GM12873 (cell line): ENCODE data around the gene CKS1B.

Experiments used
- TF ChIP-seq, protein P1 (sequence below): IDR thresholded peaks from 2 replicates; pipeline ENCODE4 v1.5.1; 2012; ENCODE audit warnings: low read depth, mild to moderate bottlenecking, moderate library complexity, low read length, control low read depth; ENCODE audit not compliant: insufficient read depth; ENCODE audit errors: missing control alignments

The CKS1B gene

DNA sequence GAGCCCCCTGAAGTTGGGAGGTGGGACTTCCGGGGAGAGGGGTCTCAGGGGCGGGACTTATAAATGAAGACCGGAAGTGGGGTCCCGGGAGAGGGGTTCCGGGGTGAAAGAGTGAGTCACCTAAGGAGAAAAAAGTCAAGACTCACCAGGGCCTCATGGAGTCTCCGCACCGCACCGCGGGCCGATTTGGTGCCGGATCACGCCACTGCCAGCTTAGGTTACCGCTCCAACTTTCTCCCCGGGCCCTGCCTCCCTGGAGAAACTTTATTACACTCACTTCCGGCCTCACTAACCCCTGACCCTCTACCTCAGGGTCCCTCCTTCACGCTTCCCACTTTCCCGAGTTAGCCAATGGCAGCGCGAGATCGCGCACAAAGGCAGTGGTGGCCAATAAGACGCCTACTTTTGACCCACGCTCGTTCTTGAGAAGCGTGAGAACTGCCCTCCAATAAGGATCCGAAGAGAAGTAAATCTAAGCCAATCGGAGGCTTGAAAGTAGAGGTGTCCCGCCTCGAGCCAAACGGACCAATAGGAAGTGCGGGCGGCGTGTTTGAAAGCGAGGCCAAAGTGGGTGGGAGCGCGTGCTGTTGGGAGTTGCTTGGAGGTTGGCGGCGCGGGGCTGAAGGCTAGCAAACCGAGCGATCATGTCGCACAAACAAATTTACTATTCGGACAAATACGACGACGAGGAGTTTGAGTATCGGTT, at the start of gene CKS1B:
Gene CKS1B, plus strand, starts transcription at position 580 of the 706 bp plus-strand sequence. Its CDS starts 65 bp downstream, at position 645.
- TF ChIP-seq, protein P1, sequence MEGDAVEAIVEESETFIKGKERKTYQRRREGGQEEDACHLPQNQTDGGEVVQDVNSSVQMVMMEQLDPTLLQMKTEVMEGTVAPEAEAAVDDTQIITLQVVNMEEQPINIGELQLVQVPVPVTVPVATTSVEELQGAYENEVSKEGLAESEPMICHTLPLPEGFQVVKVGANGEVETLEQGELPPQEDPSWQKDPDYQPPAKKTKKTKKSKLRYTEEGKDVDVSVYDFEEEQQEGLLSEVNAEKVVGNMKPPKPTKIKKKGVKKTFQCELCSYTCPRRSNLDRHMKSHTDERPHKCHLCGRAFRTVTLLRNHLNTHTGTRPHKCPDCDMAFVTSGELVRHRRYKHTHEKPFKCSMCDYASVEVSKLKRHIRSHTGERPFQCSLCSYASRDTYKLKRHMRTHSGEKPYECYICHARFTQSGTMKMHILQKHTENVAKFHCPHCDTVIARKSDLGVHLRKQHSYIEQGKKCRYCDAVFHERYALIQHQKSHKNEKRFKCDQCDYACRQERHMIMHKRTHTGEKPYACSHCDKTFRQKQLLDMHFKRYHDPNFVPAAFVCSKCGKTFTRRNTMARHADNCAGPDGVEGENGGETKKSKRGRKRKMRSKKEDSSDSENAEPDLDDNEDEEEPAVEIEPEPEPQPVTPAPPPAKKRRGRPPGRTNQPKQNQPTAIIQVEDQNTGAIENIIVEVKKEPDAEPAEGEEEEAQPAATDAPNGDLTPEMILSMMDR, result no peak

GRCh38 chr1:154925335-154926170, 48.9 kb upstream of the CKS1B start:
- TF ChIP-seq, protein P1, result no peak

- TF ChIP-seq, protein P1, result no peak
Observed at GRCh38 chr1:154926201-154926600, 48.3 kb upstream of the CKS1B start.

DNA sequence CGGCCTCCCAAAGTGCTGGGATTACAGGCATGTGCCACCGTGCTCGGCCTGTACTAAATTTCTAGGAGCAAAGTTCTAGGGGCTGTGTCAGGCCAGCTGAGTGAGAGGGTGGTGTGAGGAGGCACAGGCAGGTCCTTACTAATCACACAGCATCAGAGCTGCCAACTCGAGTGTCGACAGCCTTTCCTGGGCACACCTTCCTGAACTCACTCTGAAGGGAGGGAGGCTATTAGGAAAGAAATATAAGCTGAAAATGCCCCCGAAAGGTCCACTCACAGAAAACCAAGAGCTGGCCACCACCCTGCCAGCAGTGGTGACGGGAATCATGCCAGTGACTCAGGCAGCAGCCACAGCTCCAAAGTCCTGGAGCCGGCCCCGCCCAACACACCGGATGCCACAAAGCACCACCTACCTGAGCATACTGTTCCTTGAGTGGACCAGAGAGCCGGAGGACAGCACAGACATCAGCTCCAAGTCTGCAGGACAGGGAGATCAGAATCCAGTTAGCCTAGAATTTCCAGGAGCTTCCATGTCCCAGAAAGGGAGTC, 42.5 kb upstream of the CKS1B start:
- TF ChIP-seq, protein P1, result no peak

DNA sequence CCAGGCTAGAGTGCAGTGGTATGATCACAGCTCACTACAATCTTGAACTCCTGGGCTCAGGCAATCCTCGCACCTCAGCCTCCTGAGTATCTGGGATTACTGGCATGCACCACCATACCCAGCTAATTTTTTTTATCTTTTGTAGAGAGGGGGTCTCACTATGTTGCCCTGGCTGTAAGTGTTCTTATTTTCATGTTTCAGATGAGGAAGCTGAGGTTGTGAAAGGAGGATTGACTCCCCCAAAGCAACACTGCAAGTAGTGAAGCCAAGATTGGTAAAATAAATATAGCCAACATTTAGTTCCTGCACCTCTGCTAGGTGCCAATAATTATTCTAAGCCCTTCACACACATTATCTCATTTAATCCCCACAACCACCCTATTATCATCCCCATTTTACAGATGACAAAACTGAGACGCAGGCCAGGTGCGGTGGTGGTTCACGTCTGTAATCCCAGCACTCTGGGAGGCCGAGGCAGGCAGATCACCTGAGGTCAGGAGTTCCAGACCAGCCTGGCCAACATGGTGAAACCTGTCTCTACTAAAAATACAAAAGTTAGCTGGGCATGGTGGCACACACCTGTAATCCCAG, 40.0 kb upstream of the CKS1B start:
- TF ChIP-seq, protein P1, result no peak

DNA sequence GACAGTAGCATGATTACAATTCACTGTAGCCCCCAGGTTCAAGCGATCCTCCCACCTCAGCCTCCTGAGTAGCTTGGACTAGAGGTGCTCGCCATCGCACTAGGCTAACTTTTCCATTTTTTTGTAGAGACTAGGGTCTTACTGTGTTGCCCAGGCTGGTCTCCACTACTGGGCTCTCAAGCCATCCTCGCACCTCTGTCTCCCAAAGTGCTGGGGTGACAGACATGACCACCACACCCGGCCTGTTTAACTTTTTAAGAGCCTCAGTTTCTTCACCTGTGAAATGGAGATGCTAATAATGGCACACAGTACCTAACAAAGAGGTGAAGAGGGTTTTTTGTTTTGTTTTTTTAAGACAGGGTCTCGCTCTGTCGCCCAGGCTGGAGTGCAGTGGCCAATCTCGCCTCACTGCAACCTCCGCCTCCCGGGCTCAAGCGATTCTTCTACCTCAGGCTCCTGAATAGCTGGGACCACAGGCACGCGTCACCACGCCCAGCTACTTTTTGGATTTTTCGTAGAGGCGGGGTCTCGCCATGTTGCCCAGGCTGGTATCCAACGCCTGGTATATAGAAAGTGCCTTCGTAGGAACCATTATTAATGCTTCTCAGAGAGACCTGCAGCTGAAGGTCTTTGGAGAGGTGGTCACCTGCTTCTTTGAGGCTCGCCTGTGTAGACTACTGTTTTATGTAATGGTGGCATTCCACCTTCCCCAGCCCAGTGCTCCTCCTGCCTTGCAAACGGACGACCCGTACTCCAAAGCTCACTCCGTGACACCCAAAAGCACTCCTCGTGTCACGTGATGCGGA, 38.5 kb upstream of the CKS1B start:
- TF ChIP-seq, protein P1, result no peak
